Prostate gland (tissue), 2 donors: ENCODE data around the gene NAPA.

Experiments
- POLR2A ChIP-seq: fragments of 450-650 bp; IDR thresholded peaks from one replicate; pipeline ENCODE4 v1.6.1; 2016; ENCODE audit warnings: antibody characterized with exemption, mild to moderate bottlenecking
- POLR2AphosphoS5 ChIP-seq: sonication (generic); formaldehyde crosslinking; IDR thresholded peaks from one replicate; pipeline ENCODE4 v1.6.1; 2017; ENCODE audit warnings: antibody characterized with exemption
- TF ChIP-seq, protein P1 (sequence below), 4 experiments: fragments of 200-600 bp in 2 of 4; fragments of 450-650 bp in 2 of 4; sonication (generic) in 2 of 4; IDR thresholded peaks; 1 replicate in 3 of 4; 2 replicates in 1 of 4; pipeline ENCODE4 v1.5.1; 2016 to 2019; ENCODE audit warnings: antibody characterized with exemption in 4 of 4, mild to moderate bottlenecking in 2 of 4, moderate library complexity in 2 of 4

DNA sequence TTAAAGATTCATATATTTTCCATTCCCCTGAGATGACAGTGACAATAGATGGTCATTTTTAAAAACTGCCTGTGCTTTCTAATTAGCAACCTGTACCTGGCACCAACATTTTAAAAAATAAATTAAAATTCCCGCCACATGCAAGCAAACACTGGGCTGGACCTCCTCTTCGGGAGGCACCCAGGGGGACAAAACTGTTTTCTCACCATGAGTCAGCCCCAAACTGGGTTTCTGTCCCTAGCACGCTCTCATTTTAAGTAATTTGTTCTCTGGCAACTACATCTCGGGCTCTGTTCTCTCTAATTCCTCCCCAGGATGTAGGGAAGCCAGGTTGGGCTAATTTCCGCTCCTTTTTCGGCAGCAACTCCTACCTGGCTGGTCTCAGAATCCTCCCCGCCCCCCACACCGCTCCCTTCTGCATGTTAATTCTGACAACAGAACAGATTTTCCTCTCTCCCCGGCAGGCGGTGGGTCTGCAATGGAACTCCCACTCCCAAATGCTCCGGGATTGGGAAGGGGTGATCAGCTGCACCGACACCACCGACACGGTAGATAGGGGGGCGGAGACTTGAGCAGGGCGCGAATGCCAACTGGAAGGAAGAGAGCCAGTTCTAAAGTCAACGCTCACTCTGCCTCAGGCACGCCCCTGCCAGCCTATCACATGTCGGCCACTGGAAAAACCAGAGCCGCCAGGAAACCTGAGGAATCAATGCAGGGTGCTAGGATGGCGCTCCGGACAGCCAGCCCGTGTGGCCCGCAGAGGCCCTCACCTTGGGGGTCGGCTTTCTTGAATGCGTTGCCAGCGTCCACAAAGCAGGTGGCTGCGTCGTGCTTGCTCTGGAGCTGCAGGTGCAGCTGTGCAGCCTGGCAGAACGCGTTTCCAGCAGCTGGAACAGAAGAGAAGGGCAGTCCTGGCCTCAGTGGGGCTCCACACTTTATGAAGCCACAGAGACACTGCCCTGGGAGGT is 14.7 kb downstream of the NAPA start:
- TF ChIP-seq, protein P1, sequence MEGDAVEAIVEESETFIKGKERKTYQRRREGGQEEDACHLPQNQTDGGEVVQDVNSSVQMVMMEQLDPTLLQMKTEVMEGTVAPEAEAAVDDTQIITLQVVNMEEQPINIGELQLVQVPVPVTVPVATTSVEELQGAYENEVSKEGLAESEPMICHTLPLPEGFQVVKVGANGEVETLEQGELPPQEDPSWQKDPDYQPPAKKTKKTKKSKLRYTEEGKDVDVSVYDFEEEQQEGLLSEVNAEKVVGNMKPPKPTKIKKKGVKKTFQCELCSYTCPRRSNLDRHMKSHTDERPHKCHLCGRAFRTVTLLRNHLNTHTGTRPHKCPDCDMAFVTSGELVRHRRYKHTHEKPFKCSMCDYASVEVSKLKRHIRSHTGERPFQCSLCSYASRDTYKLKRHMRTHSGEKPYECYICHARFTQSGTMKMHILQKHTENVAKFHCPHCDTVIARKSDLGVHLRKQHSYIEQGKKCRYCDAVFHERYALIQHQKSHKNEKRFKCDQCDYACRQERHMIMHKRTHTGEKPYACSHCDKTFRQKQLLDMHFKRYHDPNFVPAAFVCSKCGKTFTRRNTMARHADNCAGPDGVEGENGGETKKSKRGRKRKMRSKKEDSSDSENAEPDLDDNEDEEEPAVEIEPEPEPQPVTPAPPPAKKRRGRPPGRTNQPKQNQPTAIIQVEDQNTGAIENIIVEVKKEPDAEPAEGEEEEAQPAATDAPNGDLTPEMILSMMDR (IDR thresholded peaks at IDR 0.05), result peak in 1 of 4 experiments; percentile 20
- TF ChIP-seq POLR2AphosphoS5, result peak; percentile 91
- no peak for TF ChIP-seq POLR2A
